PFSK-1 (cell line): ENCODE data around the gene NLK.

Experiments used
- FOXP2 ChIP-seq: optimal IDR thresholded peaks from 2 replicates; pipeline ENCODE3; 2011; ENCODE audit warnings: borderline replicate concordance, control low read depth, inconsistent platforms; ENCODE audit not compliant: insufficient read depth; ENCODE audit errors: extremely low read length, extremely low read depth
- POLR2AphosphoS5 ChIP-seq: IDR thresholded peaks from 2 replicates; pipeline ENCODE4 v1.6.1; 2012; ENCODE audit warnings: low read depth, mild to moderate bottlenecking, control low read depth, low read length, moderate library complexity
- REST ChIP-seq, 2 experiments: IDR thresholded peaks; 2 replicates each; pipeline versions ENCODE4 v1.6.1 to v1.8.0; 2011 to 2012; ENCODE audit warnings: low read depth in 2 of 2, low read length in 2 of 2, control low read depth in 1 of 2, inconsistent platforms in 1 of 2, mild to moderate bottlenecking in 1 of 2, moderate library complexity in 1 of 2; ENCODE audit not compliant: insufficient read depth in 1 of 2
- SIN3A ChIP-seq: IDR thresholded peaks from 2 replicates; pipeline ENCODE4 v1.6.1; 2012; ENCODE audit warnings: mild to moderate bottlenecking, low read length, moderate library complexity, borderline replicate concordance; ENCODE audit not compliant: insufficient read depth
- TAF1 ChIP-seq: IDR thresholded peaks from 2 replicates; pipeline ENCODE4 v1.6.1; 2012; ENCODE audit warnings: low read length, control low read depth, borderline replicate concordance; ENCODE audit not compliant: insufficient read depth

The NLK gene

DNA sequence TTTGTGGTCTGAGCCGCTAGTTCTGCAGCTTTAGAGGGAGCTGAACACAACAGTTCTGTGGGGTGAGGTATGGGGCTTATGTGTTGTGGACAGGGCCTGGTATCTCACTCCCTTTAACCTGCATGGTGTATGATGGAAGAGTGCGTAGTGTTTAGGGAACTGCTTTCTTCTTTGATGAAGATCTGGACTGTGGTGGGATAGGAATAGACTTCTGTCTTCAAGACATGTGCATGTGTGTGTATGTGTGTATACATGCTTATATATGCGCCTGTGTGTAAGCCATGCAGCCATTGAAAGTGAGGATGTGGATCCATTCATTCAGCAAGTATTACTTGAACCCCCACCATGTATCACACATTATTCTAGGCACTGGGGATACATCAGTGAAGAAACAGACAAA lies 161.8 kb downstream of the NLK start:
- TF ChIP-seq POLR2AphosphoS5 (no peak), FOXP2 (no peak), TAF1 (no peak), SIN3A (no peak), REST (IDR thresholded peaks at IDR 0.05; ENCODE audit: insufficient read depth in 1 of 2, low read depth in 2 of 2, low read length in 2 of 2) (no peak)

DNA sequence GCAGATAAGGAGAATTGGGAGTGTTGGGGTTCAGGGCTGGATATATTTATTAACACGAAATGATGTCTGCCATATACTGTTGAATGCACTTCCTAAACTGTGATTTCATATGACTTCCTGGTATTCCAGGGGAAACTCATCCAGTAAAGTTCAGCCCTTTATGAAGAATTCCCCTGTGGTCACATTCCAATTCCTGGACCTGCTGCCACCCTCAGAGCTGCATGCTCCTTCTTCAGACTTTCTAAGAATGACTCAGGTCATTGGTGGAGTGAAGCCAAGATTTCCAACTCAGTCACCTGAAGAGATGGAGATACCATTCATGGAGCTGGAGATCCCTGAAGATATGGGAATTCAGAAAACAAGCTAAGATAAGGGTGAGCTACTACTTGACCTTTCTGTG lies 162.3 kb downstream of the NLK start:
- TF ChIP-seq REST (IDR thresholded peaks at IDR 0.05; ENCODE audit: insufficient read depth in 1 of 2, low read depth in 2 of 2, low read length in 2 of 2) (no peak), SIN3A (no peak), TAF1 (no peak), FOXP2 (no peak), POLR2AphosphoS5 (no peak)

- TF ChIP-seq POLR2AphosphoS5 (no peak), TAF1 (no peak), FOXP2 (no peak)
Observed at GRCh38 chr17:28206292-28206691, 163.8 kb downstream of the NLK start.

DNA sequence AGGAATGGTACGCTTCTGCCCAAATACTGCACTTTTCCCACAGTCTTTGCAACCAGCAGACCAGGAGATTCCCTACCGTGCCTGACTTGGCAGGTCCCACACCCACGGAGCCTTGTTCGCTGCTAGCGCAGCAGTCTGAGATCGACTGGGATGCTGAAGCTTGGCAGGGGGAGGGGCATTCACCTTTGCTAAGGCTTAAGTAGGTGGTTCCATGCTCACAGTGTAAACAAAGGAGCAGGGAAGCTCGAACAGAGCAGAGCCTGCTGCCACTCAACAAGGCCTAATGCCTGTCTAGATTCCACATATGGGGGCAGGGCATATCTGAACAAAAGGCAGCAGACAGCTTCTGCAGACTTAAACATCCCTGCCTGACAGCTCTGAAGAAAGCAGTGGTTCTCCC lies 169.3 kb downstream of the NLK start:
- TF ChIP-seq FOXP2 (no peak), TAF1 (no peak), REST (IDR thresholded peaks at IDR 0.05; ENCODE audit: insufficient read depth in 1 of 2, low read depth in 2 of 2, low read length in 2 of 2) (no peak), SIN3A (no peak), POLR2AphosphoS5 (no peak)

DNA sequence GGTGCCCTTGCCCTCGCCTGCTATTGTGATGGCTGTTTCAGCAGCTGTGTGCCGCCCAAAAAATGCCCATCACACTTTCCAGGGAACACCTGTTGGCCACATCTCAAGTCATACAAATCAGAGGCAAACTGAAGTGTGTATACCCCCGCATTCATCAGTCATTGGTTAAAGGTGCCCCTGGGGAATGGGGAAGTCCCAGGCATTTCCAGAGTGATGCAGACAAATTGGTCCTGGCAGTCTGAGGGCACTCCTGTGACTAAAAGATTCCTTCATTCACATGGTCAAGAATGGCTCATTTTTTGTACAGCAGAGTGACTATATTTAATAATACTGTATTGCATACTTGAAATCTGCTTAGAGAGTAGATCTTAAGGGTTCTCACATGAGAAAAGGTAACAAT lies 173.6 kb downstream of the NLK start:
- TF ChIP-seq POLR2AphosphoS5 (no peak), SIN3A (no peak), REST (IDR thresholded peaks at IDR 0.05; ENCODE audit: insufficient read depth in 1 of 2, low read depth in 2 of 2, low read length in 2 of 2) (no peak), TAF1 (no peak), FOXP2 (no peak)
